ENCODE measurements around the gene UTS2R. TPM values are rescaled to one million over a fixed set of nuclear protein-coding genes. Genes with fewer than 3 reads are reported as not detected.
"Not testable (repeated sequence)": the region's sequence is repeated elsewhere in the genome, so short reads cannot be mapped to it uniquely, and the experiment has no call there.

UTS2R gene
- total RNA-seq, 2 donors from 2014 or later: 0.40 TPM; not detected in 1

- H3K9ac ChIP-seq (ENCODE audit: extremely low read depth, low read length, poor library complexity, severe bottlenecking); H3K4me1 ChIP-seq (ENCODE audit: control insufficient read depth, insufficient read depth, low read length); H3K27ac Mint-ChIP-seq; H3K4me1 Mint-ChIP-seq; H3K36me3 Mint-ChIP-seq (ENCODE audit: low read depth); H3K4me3 ChIP-seq (ENCODE audit: low read length); DNase-seq; H3K4me3 Mint-ChIP-seq; H3K9me3 ChIP-seq (ENCODE audit: control insufficient read depth, low read length); H3K27ac ChIP-seq (ENCODE audit: low read depth, low read length); H3K36me3 ChIP-seq (ENCODE audit: control insufficient read depth, insufficient read depth, low read length); H3K27me3 ChIP-seq (ENCODE audit: control insufficient read depth, insufficient read depth, low read length, poor library complexity, severe bottlenecking); H3K9me3 Mint-ChIP-seq: not testable (repeated sequence)
- H3K27me3 Mint-ChIP-seq (ENCODE audit: insufficient read depth): peaks cover 11% of the 10 kb centered on the region
- whole genome bisulfite sequencing, 2 experiments (ENCODE audit: insufficient coverage in 1 of 2, insufficient read length in 1 of 2): 93 to 95% methylated on average over 11 to 21 of the region's 21 CpGs
Observed at GRCh38 chr17:82382220-82382932, 10.8 kb downstream of the UTS2R start.

GRCh38 chr17:82382933-82383255 lies 11.3 kb downstream of the UTS2R start:
- Histone ChIP-seq H3K4me1 (ENCODE audit: control insufficient read depth, insufficient read depth, low read length) (no peaks in the 10 kb centered on the region), H3K4me3 (ENCODE audit: low read length) (no peak overlapping the region), H3K27me3 (ENCODE audit: control insufficient read depth, insufficient read depth, low read length, poor library complexity, severe bottlenecking) (no peaks in the 10 kb centered on the region), H3K36me3 (ENCODE audit: control insufficient read depth, insufficient read depth, low read length) (no peaks in the 10 kb centered on the region), H3K9ac (ENCODE audit: extremely low read depth, low read length, poor library complexity, severe bottlenecking) (no peak overlapping the region), H3K27ac (ENCODE audit: low read depth, low read length) (no peak overlapping the region), H3K9me3 (ENCODE audit: control insufficient read depth, low read length) (no peaks in the 10 kb centered on the region)
- Mint-ChIP-seq H3K9me3 (no peaks in the 10 kb centered on the region), H3K27me3 (ENCODE audit: insufficient read depth) (peaks cover 11% of the 10 kb centered on the region), H3K36me3 (ENCODE audit: low read depth) (no peaks in the 10 kb centered on the region), H3K27ac (no peak overlapping the region), H3K4me1 (no peaks in the 10 kb centered on the region), H3K4me3 (no peak overlapping the region)
- 86 to 96% methylated on average over 4 to 11 of the region's 11 CpGs for WGBS, 2 experiments (ENCODE audit: insufficient coverage in 1 of 2, insufficient read length in 1 of 2)
- no peak for DNase-seq
- no peak for TF ChIP-seq CTCF (conservative IDR thresholded peaks at IDR 0.05)

- H3K36me3 Mint-ChIP-seq (ENCODE audit: low read depth): no peaks in the 10 kb centered on the region
- no peaks in the 10 kb centered on the region for H3K4me1 Mint-ChIP-seq
- H3K27me3 ChIP-seq (ENCODE audit: control insufficient read depth, insufficient read depth, low read length, poor library complexity, severe bottlenecking): no peaks in the 10 kb centered on the region
- peaks cover 11% of the 10 kb centered on the region for H3K27me3 Mint-ChIP-seq (ENCODE audit: insufficient read depth)
- no peak overlapping the region for H3K4me3 Mint-ChIP-seq
- no peak overlapping the region for H3K4me3 ChIP-seq (ENCODE audit: low read length)
- H3K9me3 Mint-ChIP-seq: no peaks in the 10 kb centered on the region
- H3K4me1 ChIP-seq (ENCODE audit: control insufficient read depth, insufficient read depth, low read length): no peaks in the 10 kb centered on the region
- DNase-seq: no peak
- no peak for TF ChIP-seq CTCF (conservative IDR thresholded peaks at IDR 0.05)
- H3K36me3 ChIP-seq (ENCODE audit: control insufficient read depth, insufficient read depth, low read length): no peaks in the 10 kb centered on the region
- no peak overlapping the region for H3K9ac ChIP-seq (ENCODE audit: extremely low read depth, low read length, poor library complexity, severe bottlenecking)
- no peak overlapping the region for H3K27ac Mint-ChIP-seq
- H3K27ac ChIP-seq (ENCODE audit: low read depth, low read length): peak overlapping the region; percentile 53
- 87 to 93% methylated on average over 11 to 17 of the region's 18 CpGs for WGBS, 2 experiments (ENCODE audit: insufficient coverage in 1 of 2, insufficient read length in 1 of 2)
- no peaks in the 10 kb centered on the region for H3K9me3 ChIP-seq (ENCODE audit: control insufficient read depth, low read length)
Observed at GRCh38 chr17:82383411-82383810, 11.8 kb downstream of the UTS2R start.
